HUES6 (cell line): Measurements from ENCODE around the gene LAIR2.

Source experiments
- H3K27ac ChIP-seq: 2 replicates; pipeline ENCODE4 v1.7.0; 2013; ENCODE audit warnings: low read depth, mild to moderate bottlenecking, low read length, inconsistent platforms
- H3K27me3 ChIP-seq: 2 replicates; pipeline ENCODE4 v1.6.1; 2013; ENCODE audit warnings: low read length; ENCODE audit not compliant: control insufficient read depth, insufficient read depth
- H3K36me3 ChIP-seq: 2 replicates; pipeline ENCODE4 v1.6.1; 2013; ENCODE audit warnings: low read length; ENCODE audit not compliant: control insufficient read depth, insufficient read depth
- H3K4me1 ChIP-seq: 2 replicates; pipeline ENCODE4 v1.6.1; 2013; ENCODE audit warnings: low read length; ENCODE audit not compliant: control insufficient read depth, insufficient read depth
- H3K4me3 ChIP-seq: 2 replicates; pipeline ENCODE4 v1.5.1; 2013; ENCODE audit warnings: low read depth, low read length
- H3K9ac ChIP-seq: one replicate; pipeline ENCODE4 v1.6.1; 2013; ENCODE audit warnings: mild to moderate bottlenecking, low read length
- H3K9me3 ChIP-seq: 2 replicates; pipeline ENCODE4 v1.6.1; 2013; ENCODE audit warnings: low read depth, low read length; ENCODE audit not compliant: control insufficient read depth, insufficient read depth

LAIR2 gene

GRCh38 chr19:54502518-54503048, at the start of gene LAIR2:
Gene LAIR2 (plus strand): TSS chr19:54502831. CDS start chr19:54502919, 88 bp downstream.
- no peak within 1 kb of the TSS for H3K27ac ChIP-seq

GRCh38 chr19:54453921-54454780, 48.5 kb upstream of the LAIR2 start:
- Histone ChIP-seq H3K36me3 (peaks cover 85% of the 10 kb centered on the region), H3K27me3 (no peaks in the 10 kb centered on the region), H3K4me3 (no peak overlapping the region), H3K9me3 (no peaks in the 10 kb centered on the region), H3K27ac (no peak overlapping the region), H3K4me1 (0 out of 2 replicates have a peak, but pooled peaks cover 3% of the 10 kb centered on the region), H3K9ac (no peak overlapping the region)

More at GRCh38 chr19:54502518-54503048, at the start of gene LAIR2:
- no peak within 1 kb of the TSS for H3K9ac ChIP-seq
- no peaks in the 10 kb centered on the region for H3K36me3 ChIP-seq
- H3K4me1 ChIP-seq, result no peaks in the 10 kb centered on the region
- peaks cover 9% of the 10 kb centered on the region; the same call in 1 of the 2 replicates for H3K9me3 ChIP-seq
- no peak within 1 kb of the TSS for H3K4me3 ChIP-seq
- H3K27me3 ChIP-seq, result peaks cover 10% of the 10 kb centered on the region; the same call in 1 of the 2 replicates

- no peak overlapping the region for H3K4me3 ChIP-seq
- H3K36me3 ChIP-seq, result peaks cover 94% of the 10 kb centered on the region
Observed at GRCh38 chr19:54454781-54455675, 47.6 kb upstream of the LAIR2 start.

GRCh38 chr19:54455786-54456422, 46.7 kb upstream of the LAIR2 start:
- H3K9me3 ChIP-seq, result no peaks in the 10 kb centered on the region
- H3K9ac ChIP-seq, result no peak overlapping the region
- no peaks in the 10 kb centered on the region for H3K4me1 ChIP-seq
- H3K36me3 ChIP-seq, result peaks cover 96% of the 10 kb centered on the region
- H3K4me3 ChIP-seq, result no peak overlapping the region
- H3K27me3 ChIP-seq, result no peaks in the 10 kb centered on the region
- H3K27ac ChIP-seq, result no peak overlapping the region

More at GRCh38 chr19:54454781-54455675, 47.6 kb upstream of the LAIR2 start:
- no peak overlapping the region for H3K9ac ChIP-seq
- no peaks in the 10 kb centered on the region for H3K27me3 ChIP-seq
- no peak overlapping the region for H3K27ac ChIP-seq
- H3K9me3 ChIP-seq, result no peaks in the 10 kb centered on the region
- H3K4me1 ChIP-seq, result 0 out of 2 replicates have a peak, but pooled peaks cover 3% of the 10 kb centered on the region

- no peaks in the 10 kb centered on the region for H3K27me3 ChIP-seq
Observed at GRCh38 chr19:54456423-54457373, 45.9 kb upstream of the LAIR2 start.

GRCh38 chr19:54457773-54458647, 44.6 kb upstream of the LAIR2 start:
- H3K9ac ChIP-seq, result no peak overlapping the region
- peaks cover 86% of the 10 kb centered on the region for H3K36me3 ChIP-seq
- no peaks in the 10 kb centered on the region for H3K9me3 ChIP-seq
- H3K27me3 ChIP-seq, result no peaks in the 10 kb centered on the region
- H3K4me1 ChIP-seq, result peaks cover 4% of the 10 kb centered on the region
- H3K27ac ChIP-seq, result no peak overlapping the region
- H3K4me3 ChIP-seq, result no peak overlapping the region

More at GRCh38 chr19:54456423-54457373, 45.9 kb upstream of the LAIR2 start:
- no peaks in the 10 kb centered on the region for H3K4me1 ChIP-seq
- H3K9me3 ChIP-seq, result no peaks in the 10 kb centered on the region
- H3K27ac ChIP-seq, result no peak overlapping the region
- H3K4me3 ChIP-seq, result no peak overlapping the region
- peaks cover 95% of the 10 kb centered on the region for H3K36me3 ChIP-seq
- no peak overlapping the region for H3K9ac ChIP-seq

GRCh38 chr19:54458648-54459281, 43.9 kb upstream of the LAIR2 start:
- Histone ChIP-seq H3K9me3 (no peaks in the 10 kb centered on the region), H3K27me3 (no peaks in the 10 kb centered on the region), H3K27ac (no peak overlapping the region), H3K36me3 (peaks cover 79% of the 10 kb centered on the region), H3K4me1 (peaks cover 4% of the 10 kb centered on the region), H3K4me3 (no peak overlapping the region), H3K9ac (no peak overlapping the region)

- Histone ChIP-seq H3K4me1 (peaks cover 4% of the 10 kb centered on the region), H3K36me3 (peaks cover 71% of the 10 kb centered on the region), H3K9me3 (no peaks in the 10 kb centered on the region), H3K9ac (no peak overlapping the region), H3K27ac (no peak overlapping the region), H3K4me3 (no peak overlapping the region), H3K27me3 (no peaks in the 10 kb centered on the region)
Observed at GRCh38 chr19:54459282-54460229, 43.1 kb upstream of the LAIR2 start.
